Nephron progenitor cell (in vitro differentiated cells): Measurements from ENCODE around the gene USP34.

Experiments
- DNase-seq: peaks from one replicate; pipeline ENCODE4 v3.0.0; 2021
- H3K27ac Mint-ChIP-seq: 2 replicates; pipeline ENCODE4 v1.8.0; 2021; ENCODE audit warnings: mild to moderate bottlenecking, moderate library complexity, mixed read lengths
- H3K27me3 Mint-ChIP-seq: 2 replicates; pipeline ENCODE4 v1.8.0; 2021; ENCODE audit warnings: mild to moderate bottlenecking, low read depth, mixed read lengths; ENCODE audit not compliant: poor library complexity
- H3K36me3 Mint-ChIP-seq: 2 replicates; pipeline ENCODE4 v1.8.0; 2021; ENCODE audit warnings: low read depth, mixed read lengths
- H3K4me1 Mint-ChIP-seq: 2 replicates; pipeline ENCODE4 v1.8.0; 2021; ENCODE audit warnings: mixed read lengths
- H3K4me3 Mint-ChIP-seq: 2 replicates; pipeline ENCODE4 v1.8.0; 2021; ENCODE audit warnings: mild to moderate bottlenecking, moderate library complexity, mixed read lengths
- H3K9me3 Mint-ChIP-seq: 2 replicates; pipeline ENCODE4 v1.8.0; 2021; ENCODE audit warnings: mild to moderate bottlenecking, moderate library complexity, mixed read lengths
- CTCF ChIP-seq: fragments of 200-600 bp; sonication (generic); IDR thresholded peaks from 2 replicates; pipeline ENCODE4 v1.5.0; 2021; ENCODE audit warnings: antibody characterized with exemption

USP34 gene

GRCh38 chr2:61416871-61417645, 53.8 kb downstream of the USP34 start:
- Mint-ChIP-seq H3K27ac (no peak overlapping the region), H3K4me1 (peaks cover 13% of the 10 kb centered on the region), H3K4me3 (no peak overlapping the region), H3K27me3 (no peaks in the 10 kb centered on the region), H3K36me3 (peaks cover 5% of the 10 kb centered on the region), H3K9me3 (no peaks in the 10 kb centered on the region)
- no peak for DNase-seq
- no peak for TF ChIP-seq CTCF

DNA sequence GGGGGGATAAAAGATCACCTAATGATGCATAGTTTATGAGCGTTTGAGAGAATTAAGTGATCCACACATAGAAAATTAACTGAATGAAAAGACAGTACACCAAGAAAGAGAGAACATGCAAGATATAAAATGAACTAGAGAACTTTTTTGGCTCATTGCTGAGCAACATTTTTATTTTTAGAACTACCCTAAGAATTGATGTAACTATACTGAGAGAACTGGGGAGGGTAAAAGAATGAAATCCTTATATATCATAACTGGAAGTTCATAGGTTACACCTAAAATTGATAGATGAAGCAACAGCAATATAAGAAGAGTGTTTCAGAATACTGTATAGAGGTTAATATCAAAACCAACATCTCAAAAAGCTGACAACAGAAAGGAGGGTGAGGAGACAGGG, 55.6 kb downstream of the USP34 start:
- Mint-ChIP-seq H3K4me1 (peaks cover 13% of the 10 kb centered on the region), H3K27me3 (peaks cover 2% of the 10 kb centered on the region), H3K36me3 (peaks cover 7% of the 10 kb centered on the region), H3K4me3 (no peak overlapping the region), H3K27ac (no peak overlapping the region), H3K9me3 (no peaks in the 10 kb centered on the region)
- no peak for TF ChIP-seq CTCF
- no peak for DNase-seq

GRCh38 chr2:61414674-61415073, 56.2 kb downstream of the USP34 start:
- no peak for DNase-seq
- Mint-ChIP-seq H3K27ac (no peak overlapping the region), H3K36me3 (peaks cover 10% of the 10 kb centered on the region), H3K27me3 (peaks cover 2% of the 10 kb centered on the region), H3K4me1 (peaks cover 13% of the 10 kb centered on the region), H3K9me3 (no peaks in the 10 kb centered on the region), H3K4me3 (no peak overlapping the region)
- no peak for TF ChIP-seq CTCF

GRCh38 chr2:61411109-61411508, 59.8 kb downstream of the USP34 start:
- Mint-ChIP-seq H3K9me3 (no peaks in the 10 kb centered on the region), H3K27me3 (peaks cover 2% of the 10 kb centered on the region), H3K27ac (peak overlapping the region; percentile 52), H3K36me3 (peaks cover 26% of the 10 kb centered on the region), H3K4me3 (no peak overlapping the region), H3K4me1 (peaks cover 13% of the 10 kb centered on the region)
- TF ChIP-seq CTCF: no peak
- DNase-seq: no peak

GRCh38 chr2:61410185-61410584, 60.7 kb downstream of the USP34 start:
- no peak for DNase-seq
- Mint-ChIP-seq H3K27me3 (peaks cover 2% of the 10 kb centered on the region), H3K9me3 (no peaks in the 10 kb centered on the region), H3K4me1 (peaks cover 10% of the 10 kb centered on the region), H3K4me3 (no peak overlapping the region), H3K36me3 (peaks cover 36% of the 10 kb centered on the region), H3K27ac (no peak overlapping the region)
- no peak for TF ChIP-seq CTCF

DNA sequence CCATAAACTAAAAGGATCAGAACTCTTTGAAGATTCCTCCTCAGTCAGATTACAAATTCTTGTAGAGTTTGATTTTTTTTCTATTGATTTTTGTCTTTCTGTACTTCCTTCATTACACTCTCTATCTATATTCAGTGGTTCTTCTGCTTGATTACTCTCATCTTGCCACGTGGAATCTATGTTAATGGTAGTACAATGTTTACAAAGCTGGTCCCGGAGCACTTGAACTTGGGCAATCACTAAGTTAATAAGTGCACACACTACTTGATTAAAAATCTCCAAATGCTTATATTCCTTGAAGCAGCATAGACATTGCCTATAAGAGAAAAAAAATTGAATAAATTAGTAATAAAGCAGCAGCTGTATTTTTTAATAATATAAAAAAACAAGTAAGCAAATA, 65.1 kb downstream of the USP34 start:
- H3K9me3 Mint-ChIP-seq: no peaks in the 10 kb centered on the region
- no peak overlapping the region for H3K4me3 Mint-ChIP-seq
- H3K27me3 Mint-ChIP-seq: peaks cover 2% of the 10 kb centered on the region
- H3K4me1 Mint-ChIP-seq: no peaks in the 10 kb centered on the region
- no peak overlapping the region for H3K27ac Mint-ChIP-seq
- DNase-seq: no peak
- no peak for TF ChIP-seq CTCF
- peaks cover 56% of the 10 kb centered on the region for H3K36me3 Mint-ChIP-seq
